Suppressor macrophage treated with lipopolysaccharide for 4 hours (primary cell): ENCODE data around the gene HSD17B13.
"Not testable (repeated sequence)": the region's sequence is repeated elsewhere in the genome, so short reads cannot be mapped to it uniquely, and the experiment has no call there.

Experiments
- DNase-seq: peaks from one replicate; pipeline ENCODE4 v3.0.0-alpha.2; 2020

The HSD17B13 gene, protein sequence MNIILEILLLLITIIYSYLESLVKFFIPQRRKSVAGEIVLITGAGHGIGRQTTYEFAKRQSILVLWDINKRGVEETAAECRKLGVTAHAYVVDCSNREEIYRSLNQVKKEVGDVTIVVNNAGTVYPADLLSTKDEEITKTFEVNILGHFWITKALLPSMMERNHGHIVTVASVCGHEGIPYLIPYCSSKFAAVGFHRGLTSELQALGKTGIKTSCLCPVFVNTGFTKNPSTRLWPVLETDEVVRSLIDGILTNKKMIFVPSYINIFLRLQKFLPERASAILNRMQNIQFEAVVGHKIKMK

DNA sequence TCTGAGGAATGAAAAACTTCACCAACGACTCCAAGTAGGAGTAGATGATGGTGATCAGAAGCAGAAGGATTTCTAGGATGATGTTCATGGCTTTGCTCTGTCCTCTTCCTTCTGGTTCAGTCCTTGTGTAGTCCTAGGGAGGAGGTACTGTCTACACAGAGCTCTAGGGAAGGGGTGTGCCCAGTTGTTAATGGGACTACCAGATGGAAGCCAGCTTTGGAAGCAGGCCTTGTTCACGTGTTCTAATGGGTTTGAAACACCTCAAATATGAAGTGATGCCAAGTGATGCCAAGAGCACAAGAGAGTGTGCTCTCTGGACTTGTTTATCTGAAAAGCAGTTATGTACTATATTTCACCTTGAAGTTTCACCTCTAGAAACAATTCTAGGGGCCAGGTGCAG is at the start of gene HSD17B13:
Gene HSD17B13 (minus strand): TSS at position 129 of the 400 bp plus-strand sequence. CDS start 41 bp downstream, at position 88.
- no peak for DNase-seq

DNA sequence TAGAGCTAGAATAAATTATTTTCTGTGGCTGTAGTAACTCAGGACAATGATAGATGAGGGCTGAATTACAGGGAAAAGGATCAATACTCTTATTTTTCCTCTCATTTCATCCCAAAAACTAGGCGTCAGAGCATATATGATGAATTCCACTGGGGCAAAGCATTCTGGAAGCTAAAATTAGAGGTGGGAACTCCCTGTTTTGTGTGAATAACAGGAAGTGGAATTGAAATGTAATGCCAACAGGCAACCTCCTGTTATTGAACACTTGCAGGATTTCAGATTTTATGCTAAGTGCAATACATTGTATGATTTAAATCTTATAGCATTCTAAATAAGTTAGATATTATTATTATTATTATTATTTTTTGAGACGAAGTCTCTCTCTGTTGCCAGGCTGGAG is 47.4 kb upstream of the HSD17B13 start:
- no peak for DNase-seq

DNA sequence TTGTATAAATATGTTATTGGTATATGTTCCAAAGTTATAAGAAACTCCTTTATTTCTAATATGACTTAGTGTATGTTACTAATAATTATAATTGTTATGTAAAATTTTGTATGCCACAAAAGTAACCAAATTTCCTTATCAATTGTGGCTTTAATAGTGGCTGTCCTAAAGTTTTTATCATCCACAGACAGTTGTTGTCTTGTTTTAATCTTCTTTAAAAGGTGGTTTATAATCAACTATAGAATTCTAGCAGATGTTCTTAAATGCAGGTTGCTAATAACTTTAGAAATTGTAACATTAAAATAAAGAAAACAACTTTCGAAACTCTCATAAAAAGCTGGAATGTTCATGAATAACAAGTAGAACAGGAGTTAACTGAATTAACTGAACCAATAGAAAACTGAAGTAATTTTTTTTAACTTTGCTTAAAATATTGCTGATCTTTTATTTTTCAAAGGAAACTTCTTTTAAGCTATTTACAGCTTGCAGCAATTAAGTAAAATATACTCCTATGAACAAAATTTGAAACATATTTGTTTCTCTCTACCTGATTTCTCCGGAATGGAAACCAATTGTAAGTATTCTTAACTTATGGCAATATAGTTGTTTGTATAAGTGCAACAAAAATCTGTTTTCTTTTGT is 44.0 kb upstream of the HSD17B13 start:
- no peak for DNase-seq

DNA sequence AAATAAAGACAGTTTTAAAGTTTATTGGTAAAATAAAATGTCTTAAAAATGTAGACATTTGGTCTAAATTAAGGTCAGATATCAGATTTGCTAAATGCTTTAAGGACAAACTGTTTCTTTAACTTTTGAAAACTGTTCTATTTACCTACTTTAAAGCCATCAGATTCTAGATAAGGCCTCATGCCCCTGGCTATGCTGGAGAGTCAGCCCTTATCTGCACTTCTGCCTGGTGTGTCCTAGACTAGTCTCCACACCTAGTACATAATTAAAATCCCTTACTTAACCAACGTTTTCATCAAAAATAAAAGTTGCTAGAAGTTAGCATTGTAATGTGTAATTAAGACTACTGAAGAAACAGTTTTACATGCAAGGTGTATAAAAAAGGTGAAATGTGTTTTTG is 42.7 kb upstream of the HSD17B13 start:
- DNase-seq = no peak

DNA sequence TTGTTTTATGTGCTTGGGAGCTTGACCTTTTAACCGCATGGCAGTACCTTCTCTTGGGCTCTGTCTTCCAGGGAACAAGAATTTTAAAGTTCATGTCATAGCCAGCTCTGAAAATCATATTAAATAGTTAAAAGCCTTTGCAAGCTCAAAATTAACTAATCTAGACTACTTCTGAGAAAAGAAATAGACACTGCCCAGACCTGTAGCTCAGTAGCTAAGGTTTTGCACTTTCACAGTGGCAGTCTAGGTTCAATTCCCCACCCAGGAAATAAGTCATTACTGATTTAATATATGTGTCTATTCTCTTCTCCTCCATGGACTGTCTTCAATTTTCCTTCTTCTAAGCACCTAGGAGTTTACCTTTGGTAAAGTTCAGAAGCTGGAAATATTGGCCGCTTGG is 40.9 kb upstream of the HSD17B13 start:
- DNase-seq = no peak

DNA sequence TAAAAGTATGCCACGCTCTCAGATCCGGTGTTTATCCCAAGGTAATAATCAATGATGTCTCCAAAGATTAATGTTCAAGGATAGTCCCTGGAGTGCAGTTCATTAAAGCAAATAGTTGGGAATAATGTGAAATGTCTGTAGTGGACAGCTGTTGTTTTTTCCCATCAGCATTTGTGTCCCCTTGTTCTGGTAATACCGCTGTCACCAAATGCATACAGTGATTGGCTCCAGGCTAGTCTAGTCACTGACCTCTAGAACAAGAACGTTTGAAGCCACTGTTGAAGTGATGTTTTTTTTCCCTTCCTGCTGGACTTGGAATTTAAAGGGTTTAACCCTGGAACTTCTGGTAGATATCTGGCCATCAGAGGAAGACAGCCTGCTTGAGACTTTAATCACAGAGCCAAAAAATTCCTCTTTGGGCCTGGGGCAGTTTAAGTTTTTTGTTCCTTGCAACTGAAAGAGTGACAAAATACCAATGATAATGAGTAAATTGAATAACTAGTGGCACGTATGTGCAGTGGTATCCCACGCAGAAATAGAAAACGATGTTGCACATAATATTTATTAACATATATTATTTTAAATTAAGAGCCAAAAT is 37.8 kb upstream of the HSD17B13 start:
- no peak for DNase-seq

DNA sequence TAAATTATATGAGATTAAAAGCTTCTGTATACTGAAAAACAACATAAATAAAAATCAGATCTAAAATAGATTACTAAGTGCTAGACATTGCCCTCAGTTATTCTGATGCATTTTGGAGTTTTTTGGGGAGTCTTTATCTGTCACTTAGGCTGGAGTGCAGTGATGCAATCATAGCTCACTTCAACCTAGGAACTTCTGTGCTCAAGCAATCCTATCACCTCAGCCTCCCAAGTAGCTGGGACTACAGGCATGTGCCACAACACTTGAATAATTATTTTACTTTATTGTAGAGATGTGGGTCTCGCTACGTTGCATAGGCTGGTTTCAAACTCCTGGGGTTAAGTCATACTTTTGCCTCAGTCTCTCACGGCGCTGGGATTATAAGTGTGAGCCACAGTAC is 36.6 kb upstream of the HSD17B13 start:
- no peak for DNase-seq

DNA sequence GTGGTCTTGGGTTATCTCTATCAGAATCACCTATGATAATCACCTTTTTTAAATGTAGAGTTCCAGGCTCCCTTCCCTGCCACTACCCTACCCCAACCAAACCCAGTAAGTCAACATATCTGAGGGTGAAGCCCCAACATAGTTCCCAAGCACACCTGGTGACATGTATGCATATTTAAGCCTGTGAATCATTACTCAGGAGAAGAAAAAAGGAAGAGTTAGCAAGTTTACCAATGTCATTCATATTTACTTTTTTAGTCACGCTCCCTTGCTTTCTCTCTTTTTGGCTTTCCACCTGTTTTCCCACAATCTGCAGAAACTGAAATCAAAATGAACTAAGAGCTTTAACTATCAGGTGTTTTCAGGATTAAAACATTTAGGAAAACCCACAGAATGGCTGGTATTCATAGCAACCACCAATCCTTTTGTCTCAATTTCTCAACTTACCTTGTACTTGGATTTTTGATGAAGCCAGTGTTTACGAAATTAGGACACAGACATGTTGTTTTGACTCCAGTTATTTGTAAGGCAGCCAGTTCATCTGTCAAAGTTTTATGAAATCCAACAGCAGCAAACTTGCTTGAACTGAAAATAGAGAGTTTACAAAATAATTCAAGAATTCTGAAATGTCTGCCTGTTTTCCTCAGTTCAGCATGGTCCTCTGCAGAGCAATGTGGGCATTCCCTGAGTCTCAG is 34.3 kb upstream of the HSD17B13 start:
- DNase-seq = no peak

DNA sequence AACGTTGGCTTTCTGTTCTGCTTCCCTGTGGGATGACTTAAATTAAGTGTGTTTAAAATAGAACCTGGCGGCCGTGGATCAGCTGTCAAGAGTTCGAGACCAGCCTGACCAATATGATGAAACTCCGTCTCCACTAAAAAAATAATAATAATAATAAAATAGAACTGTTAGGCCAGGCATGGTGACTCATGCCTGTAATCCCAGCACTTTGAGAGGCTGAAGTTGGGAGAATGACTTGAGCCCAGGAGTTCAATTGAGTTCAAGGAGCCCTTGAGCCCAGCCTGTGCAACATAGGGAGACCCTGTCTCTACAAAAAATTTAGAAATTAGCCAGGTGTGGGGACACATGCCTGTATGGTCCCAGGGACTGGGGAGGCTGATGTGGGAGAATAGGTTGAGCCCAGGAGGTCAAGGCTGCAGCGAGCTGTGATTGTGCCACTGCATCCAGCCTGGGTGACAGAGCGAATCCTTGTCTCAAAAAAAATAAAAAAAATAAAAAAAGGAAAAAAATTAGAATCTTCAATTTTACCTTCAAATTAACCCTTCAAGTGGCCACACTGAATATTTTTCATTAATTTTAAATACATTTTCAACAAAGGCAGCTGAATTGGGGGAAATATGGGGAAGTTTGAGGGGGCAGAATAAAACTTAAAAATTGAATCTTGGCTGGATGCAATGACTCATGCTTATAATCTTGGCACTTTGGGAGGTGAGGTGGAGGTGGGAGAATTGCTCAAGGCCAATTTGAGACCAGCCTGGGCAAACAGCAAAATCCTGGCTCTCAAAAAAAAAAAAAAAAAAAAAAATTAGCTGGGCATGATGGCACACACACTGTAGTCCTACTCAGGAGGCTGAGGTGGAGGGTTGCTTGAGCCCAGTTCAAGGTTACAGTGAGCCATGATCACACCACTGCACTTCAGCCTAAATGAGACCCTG is 31.8 kb upstream of the HSD17B13 start:
- no peak for DNase-seq

DNA sequence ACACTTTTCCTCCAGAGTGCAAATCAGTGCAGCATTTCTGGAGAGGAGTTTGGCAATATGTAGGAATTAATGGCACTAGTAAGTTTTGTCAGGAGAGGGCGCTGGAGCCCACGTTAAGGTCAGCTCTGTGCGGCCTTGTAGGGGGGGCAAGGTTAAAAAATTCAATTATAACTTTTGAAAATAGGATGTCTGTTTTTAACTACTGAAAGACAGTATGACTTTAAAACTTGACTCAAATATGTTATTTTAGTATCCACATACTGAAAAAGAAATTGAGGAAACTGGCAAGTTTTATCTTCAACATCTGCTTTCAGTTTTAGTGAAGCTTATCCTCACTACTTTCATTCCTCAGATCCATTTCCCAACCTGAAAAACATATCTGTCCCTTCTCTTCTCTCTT is 30.9 kb upstream of the HSD17B13 start:
- DNase-seq = peak; percentile 18

DNA sequence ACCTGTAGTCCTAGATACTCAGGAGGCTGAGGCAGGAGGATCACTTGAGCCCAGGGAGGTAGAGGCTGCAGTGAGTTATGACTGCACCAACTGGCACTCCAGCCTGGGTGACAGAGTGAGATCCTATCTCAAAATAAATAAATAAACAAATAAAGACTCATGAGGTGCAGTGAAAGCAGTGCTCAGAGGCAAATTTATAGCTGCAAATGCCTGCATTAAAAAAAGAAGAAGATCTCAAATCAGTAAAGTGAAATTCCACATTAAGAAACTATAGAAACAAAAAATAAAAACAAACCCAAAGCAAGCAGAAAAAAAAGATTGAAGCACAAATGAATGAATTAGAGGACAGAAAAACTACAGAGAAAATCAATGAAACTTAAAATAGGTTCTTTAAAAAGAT is 22.5 kb upstream of the HSD17B13 start:
- DNase-seq = no peak

DNA sequence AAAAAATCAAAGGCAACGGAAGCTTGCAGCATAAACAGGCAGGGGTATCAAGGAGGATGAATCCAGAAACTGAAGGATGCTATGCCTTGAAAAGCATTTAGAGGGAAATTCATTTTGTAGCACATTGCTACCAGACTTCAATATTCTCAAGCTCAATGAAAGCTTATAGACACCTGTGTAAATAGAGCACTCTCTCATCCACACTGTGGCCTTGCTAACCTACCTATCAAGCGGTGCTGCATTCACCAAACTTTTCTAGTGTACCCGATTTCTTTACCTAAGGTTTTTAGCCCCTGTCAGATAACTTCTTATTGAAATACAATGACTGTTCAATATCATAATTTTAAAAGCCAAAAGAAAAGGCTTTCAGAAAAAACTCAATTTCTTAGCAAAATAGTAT is 20.2 kb upstream of the HSD17B13 start:
- no peak for DNase-seq

DNA sequence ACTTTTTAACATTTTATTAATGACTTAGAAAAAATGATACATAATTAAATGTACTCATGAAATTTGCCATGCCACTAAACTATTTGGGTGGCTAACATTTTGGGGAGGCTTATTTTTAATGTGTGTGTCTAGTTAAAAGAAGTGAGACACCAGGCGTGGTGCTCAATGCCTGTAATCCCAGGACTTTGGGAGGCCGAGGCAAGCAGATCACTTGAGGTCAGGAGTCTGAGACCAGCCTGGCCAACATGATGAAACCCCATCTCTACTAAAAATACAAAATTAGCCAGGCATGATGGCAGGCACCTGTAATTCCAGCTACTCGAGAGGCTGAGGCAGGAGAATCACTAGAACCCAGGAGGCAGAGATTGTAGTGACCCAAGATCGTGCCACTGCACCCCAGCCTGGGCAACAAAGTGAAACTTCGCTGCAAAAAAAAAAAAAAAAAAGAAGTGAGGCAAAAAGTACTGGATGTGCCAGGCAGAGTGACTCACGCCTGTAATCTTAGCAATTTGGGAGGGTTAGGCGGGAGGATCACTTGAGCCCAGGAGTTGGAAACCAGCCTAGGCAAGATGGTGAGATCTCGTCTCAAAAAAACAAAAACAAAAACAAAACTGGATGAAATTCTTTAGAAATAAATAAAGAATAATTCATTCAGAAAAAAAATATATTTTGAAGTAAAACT is 19.4 kb upstream of the HSD17B13 start:
- DNase-seq = not testable (repeated sequence)

DNA sequence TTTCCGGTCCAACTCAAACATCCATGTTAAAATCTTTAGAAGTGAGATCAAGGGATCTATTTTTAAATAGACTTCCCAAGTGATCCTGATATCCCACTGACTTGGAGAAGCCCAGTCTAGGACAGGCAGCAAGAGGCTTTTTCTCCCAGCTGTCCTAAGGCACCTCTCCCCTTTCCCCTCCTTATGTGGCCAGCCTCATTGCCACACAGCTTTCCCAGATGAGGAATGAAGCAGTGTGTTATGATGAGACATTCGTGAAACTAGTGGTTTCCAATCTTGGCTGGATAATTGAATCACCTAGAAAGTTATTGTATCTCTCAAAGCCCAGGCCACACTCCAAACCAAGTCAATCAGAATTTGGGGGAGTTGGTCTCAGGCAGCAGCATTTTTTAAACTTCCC is 16.8 kb upstream of the HSD17B13 start:
- no peak for DNase-seq

DNA sequence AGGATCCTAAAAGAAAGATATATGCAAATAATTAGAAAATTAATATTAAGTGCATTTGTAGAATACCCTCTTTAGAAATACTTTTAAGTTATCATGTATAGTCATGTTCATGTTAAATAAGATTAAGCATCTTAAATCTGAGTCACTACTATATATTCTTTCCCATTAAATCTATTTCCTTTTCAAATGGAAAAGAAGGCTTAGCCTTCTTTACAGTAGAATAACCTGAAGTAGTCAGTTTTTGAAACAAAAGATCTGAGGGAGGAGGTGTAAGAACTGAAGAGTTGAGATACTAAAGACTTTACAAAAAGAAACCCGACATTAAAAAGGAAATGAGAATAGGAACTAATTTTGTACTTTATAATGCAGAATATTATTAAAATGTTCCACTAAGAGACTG is 14.7 kb upstream of the HSD17B13 start:
- no peak for DNase-seq

DNA sequence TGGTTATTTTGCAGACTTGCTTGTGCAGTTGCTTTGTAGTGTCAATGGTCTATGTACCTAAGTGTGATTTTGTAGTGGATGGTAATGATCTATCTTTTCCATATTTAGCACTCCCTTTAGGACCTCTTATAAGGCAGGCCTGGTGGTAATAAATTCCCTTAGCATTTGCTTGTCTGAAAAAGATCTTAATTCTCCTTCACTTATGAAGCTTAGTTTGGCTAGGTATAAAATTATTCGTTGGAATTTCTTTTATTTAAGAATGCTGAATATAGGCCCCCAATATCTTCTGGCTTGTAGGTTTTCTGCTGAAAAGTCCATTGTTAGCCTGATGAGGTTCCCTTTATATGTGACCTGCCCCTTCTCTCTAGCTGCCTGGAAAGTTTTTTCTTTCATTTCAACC is 10.6 kb upstream of the HSD17B13 start:
- no peak for DNase-seq

DNA sequence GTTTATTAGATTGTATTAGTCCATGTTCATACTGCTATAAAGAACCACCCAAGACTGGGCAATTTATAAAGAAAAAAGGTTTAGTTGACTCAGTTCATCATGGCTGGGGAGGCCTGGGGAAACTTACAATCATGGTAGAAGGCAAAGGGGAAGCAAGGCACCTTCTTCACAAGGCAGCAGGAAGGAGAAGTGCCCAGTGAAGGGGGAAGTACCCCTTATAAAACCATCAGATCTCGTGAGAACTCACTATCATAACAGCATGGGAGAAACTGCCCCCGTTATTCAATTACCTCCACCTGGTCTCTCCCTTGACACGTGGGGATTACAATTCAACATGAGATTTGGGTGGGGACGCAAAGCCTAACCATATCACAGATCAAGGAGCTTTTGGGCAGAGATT is 8.1 kb upstream of the HSD17B13 start:
- DNase-seq = no peak

DNA sequence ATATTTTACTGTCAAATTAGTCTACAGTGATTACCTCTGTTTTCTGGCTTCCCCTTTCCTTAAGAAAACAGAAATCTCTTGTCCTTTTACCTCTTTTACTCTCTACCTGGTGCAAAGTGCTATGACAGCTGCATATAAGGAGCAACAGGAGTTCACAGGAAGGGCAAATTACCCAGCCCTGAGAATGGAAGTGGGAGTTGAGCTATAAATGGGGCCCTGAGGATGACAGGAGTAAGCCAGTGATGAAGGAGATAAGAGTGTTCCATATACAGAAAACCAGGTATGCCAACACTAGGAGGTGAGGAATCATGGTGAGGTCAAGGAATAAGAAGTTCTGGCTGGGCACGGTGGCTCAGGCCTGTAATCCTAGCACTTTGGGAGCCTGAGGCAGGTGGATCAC is 4.5 kb upstream of the HSD17B13 start:
- DNase-seq = no peak

DNA sequence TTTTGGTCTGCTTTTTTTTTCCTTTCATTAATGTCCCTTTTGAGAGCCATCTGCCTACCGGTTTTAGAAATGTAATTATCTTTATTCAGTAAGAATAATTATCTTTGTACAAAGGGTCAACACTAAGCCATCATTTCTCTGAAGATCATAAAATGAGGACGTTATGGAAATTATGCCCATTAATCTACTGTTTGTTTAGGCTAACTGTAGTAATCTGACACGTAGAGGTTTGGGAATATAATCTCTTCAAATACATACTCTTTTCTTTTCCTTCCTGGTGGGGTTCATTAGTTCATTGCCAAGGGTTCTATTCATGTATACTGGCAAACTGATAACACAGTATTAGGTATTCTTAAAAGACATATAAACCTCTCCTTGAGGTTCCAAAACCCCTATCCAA is 3.8 kb upstream of the HSD17B13 start:
- DNase-seq = no peak

DNA sequence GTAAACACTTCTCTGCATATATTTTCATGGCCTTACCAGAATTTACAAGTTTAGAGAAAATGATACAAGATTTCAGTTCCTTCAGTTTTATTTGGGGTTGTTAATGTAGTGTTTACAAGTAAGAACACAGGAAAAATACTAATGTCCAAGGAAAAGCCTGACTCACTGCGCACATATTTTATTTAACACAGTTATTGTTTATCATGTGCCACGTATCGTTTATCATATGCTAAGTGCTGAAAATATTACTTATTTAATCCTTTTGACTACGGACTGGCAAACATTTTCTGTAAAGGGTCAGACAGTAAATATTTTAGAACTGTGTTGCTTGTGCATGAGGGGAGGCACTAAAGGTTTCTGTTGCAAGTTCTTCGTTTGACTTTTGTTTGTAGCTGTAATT is 794 bp downstream of the HSD17B13 start:
- no peak for DNase-seq

DNA sequence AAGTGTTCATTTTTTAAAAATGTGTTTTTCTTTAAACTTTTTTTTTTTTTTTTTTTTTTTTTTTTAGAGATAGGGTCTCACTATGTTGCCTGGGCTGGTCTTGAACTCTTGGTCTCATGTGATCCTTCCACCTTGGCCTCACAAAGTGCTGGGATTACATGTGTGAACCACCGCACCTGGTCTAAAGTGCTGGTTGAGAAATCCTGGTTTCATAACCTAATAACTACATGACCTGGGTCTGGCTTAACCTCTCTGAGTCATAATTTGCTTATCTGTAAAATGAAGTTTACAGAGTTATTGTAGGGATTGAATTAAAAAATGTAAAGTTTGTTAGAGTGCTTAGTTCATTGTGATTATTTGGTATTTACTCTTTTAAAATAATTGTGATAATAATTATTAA is 5.2 kb downstream of the HSD17B13 start:
- DNase-seq = no peak

DNA sequence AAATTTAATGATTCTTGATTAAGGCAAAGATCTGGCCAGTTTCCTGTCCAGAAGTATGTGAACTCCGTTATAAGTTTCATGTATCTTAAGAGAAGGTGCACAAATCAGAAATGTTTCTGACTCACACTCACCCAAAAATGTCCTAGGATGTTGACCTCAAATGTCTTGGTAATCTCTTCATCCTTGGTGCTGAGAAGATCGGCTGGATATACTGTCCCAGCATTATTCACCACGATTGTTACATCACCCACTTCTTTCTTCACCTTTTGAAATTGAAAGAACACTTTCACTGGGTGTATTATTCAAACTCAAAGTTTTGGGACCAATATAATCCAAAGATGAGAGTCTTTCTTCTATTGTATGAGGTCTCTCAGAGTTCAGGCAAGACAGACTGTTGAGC is 5.7 kb downstream of the HSD17B13 start:
- no peak for DNase-seq
